Prostate gland (tissue), 2 donors: Measurements from ENCODE around the gene SLC52A3. TPM values are rescaled to one million over a fixed set of nuclear protein-coding genes. Genes with fewer than 3 reads are reported as not detected.

Experiments
- DNase-seq: peaks from one replicate; pipeline ENCODE4 v3.0.0-alpha.2; 2019; ENCODE audit warnings: low spot score
- H3K27ac ChIP-seq, 2 donors: fragments of 200-600 bp; sonication (generic); 2 replicates each; pipeline ENCODE4 v1.5.1; 2017 to 2019
- H3K27me3 ChIP-seq: fragments of 200-600 bp; sonication (generic); replicated peaks from 2 replicates; pipeline ENCODE4 v1.5.1; 2019; ENCODE audit not compliant: insufficient read depth
- H3K36me3 ChIP-seq, 2 donors: fragments of 200-600 bp; sonication (generic); 1 replicate in 1 of 2; 2 replicates in 1 of 2; pipeline versions ENCODE4 v1.5.1 to v1.8.1; 2017 to 2019
- H3K4me1 ChIP-seq: fragments of 200-600 bp; sonication (generic); replicated peaks from 2 replicates; pipeline ENCODE4 v1.5.1; 2019
- H3K4me3 ChIP-seq, 2 donors: fragments of 200-600 bp; sonication (generic); 2 replicates each; pipeline ENCODE4 v1.5.1; 2017 to 2019
- H3K9me3 ChIP-seq: fragments of 200-600 bp; sonication (generic); 2 replicates; pipeline ENCODE4 v1.5.1; 2017
- POLR2A ChIP-seq: fragments of 450-650 bp; IDR thresholded peaks from one replicate; pipeline ENCODE4 v1.6.1; 2016; ENCODE audit warnings: antibody characterized with exemption, mild to moderate bottlenecking
- POLR2AphosphoS5 ChIP-seq: sonication (generic); formaldehyde crosslinking; IDR thresholded peaks from one replicate; pipeline ENCODE4 v1.6.1; 2017; ENCODE audit warnings: antibody characterized with exemption
- WGBS: methylation state at CpG from one replicate; pipeline ENCODE4 v1.1.5; 2018; 5-methylcytosine and 5-hydroxymethylcytosine counted together
- intact Hi-C: fragments of 100-400 bp; cut with DNase I; formaldehyde crosslinking; loops from one replicate; pipeline ENCODE4 v1.14.2; 2022
- total RNA-seq, 2 donors: library from RNA; depleted of rRNA; stranded (reverse); fragments of >200 nt; gene quantifications; one replicate each; pipeline ENCODE4 v1.1.0, GENCODE V29; 2016
- TF ChIP-seq, protein P1 (sequence below), 4 experiments: fragments of 200-600 bp in 2 of 4; fragments of 450-650 bp in 2 of 4; sonication (generic) in 2 of 4; IDR thresholded peaks; 1 replicate in 3 of 4; 2 replicates in 1 of 4; pipeline ENCODE4 v1.5.1; 2016 to 2019; ENCODE audit warnings: antibody characterized with exemption in 4 of 4, mild to moderate bottlenecking in 2 of 4, moderate library complexity in 2 of 4

SLC52A3 gene
- total RNA-seq, 2 donors from 2014 or later, result 34.3 to 221 TPM

DNA sequence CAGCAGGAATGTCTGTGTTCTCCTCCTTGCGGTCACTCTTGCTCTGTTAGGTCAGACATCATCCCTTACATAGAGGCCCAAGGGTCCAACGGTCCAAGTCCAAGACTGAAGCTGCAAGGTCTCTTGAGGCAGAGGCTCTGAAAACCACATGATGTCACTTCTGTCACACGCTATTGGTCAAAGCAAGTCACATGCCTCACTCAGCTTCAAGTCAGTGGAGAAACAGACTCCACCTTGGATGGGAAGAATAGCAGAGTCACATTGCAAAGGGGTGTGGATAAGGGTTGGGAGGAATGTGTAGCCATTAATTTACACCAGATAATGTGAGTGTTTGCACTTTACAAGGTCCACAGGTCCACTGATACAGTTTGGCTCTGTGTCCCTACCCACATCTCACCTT lies 17.5 kb downstream of the SLC52A3 start:
- TF ChIP-seq POLR2A (no peak), POLR2AphosphoS5 (no peak)
- TF ChIP-seq, protein P1, sequence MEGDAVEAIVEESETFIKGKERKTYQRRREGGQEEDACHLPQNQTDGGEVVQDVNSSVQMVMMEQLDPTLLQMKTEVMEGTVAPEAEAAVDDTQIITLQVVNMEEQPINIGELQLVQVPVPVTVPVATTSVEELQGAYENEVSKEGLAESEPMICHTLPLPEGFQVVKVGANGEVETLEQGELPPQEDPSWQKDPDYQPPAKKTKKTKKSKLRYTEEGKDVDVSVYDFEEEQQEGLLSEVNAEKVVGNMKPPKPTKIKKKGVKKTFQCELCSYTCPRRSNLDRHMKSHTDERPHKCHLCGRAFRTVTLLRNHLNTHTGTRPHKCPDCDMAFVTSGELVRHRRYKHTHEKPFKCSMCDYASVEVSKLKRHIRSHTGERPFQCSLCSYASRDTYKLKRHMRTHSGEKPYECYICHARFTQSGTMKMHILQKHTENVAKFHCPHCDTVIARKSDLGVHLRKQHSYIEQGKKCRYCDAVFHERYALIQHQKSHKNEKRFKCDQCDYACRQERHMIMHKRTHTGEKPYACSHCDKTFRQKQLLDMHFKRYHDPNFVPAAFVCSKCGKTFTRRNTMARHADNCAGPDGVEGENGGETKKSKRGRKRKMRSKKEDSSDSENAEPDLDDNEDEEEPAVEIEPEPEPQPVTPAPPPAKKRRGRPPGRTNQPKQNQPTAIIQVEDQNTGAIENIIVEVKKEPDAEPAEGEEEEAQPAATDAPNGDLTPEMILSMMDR (IDR thresholded peaks at IDR 0.05), result no peak
- intact Hi-C loops, result no loop called here
- H3K27ac ChIP-seq, result no peak overlapping the region
- H3K4me3 ChIP-seq, result no peak overlapping the region
- no peaks in the 10 kb centered on the region for H3K27me3 ChIP-seq
- no peaks in the 10 kb centered on the region for H3K4me1 ChIP-seq
- no peak for DNase-seq
- H3K36me3 ChIP-seq, result no peaks in the 10 kb centered on the region
- no peaks in the 10 kb centered on the region for H3K9me3 ChIP-seq
- WGBS, result 95% methylated on average over 3 of the region's 3 CpGs

DNA sequence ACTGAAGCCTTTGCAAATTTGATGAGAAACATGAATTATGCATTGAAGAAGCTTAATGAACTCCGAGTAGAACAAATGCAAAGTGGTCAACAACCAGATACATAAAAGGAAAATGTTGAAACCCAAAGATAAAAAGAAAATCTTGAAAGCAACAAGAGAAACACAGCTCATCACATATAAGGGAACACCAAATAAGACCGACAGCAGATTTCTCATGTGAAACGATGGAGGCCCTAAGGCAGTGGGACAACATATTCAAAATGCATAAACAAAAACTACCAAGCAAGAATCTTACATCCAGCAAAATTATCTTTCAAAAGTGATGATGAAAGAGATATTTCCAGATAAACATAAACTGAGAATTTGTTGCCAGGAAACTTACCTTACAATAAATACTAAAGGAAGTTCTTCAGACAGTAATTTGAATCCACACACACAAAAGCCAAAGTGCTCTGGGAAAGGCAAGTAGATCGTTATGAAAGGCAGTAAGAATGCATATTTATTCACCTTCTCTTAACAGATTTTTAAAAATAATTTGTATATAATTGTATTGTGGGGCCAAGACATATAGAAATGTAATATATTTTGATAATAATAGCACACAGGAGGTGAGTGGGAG lies 22.5 kb downstream of the SLC52A3 start:
- no peaks in the 10 kb centered on the region for H3K4me1 ChIP-seq
- no peak for DNase-seq
- no peaks in the 10 kb centered on the region for H3K36me3 ChIP-seq
- TF ChIP-seq POLR2AphosphoS5, result no peak
- TF ChIP-seq, protein P1 (IDR thresholded peaks at IDR 0.05), result no peak
- TF ChIP-seq POLR2A, result no peak
- no peak overlapping the region for H3K4me3 ChIP-seq
- no peaks in the 10 kb centered on the region for H3K27me3 ChIP-seq
- H3K9me3 ChIP-seq, result no peaks in the 10 kb centered on the region
- intact Hi-C loops, result no loop called here
- no peak overlapping the region for H3K27ac ChIP-seq
- WGBS, result 84% methylated on average over 4 of the region's 4 CpGs

DNA sequence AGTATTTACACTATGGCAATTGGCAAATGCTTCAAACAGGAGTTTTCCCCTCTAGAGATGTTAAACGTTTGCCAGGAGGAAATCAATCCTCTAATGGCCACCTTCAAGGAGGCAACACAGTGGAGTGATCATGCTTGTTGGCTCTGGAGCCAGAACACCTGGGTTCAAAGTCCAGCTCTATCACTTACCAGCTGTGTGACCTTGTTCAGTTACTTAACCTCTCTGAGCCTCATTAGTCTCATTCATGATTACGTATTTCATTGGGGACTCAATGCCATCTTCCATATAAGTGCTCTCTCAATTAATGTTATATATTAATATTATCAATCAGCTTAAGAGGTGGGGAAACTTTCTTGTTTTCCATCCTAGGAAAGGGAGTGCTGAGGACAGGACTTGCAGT lies 26.1 kb downstream of the SLC52A3 start:
- no peak for DNase-seq
- Histone ChIP-seq H3K4me3 (no peak overlapping the region), H3K36me3 (no peaks in the 10 kb centered on the region), H3K9me3 (no peaks in the 10 kb centered on the region), H3K4me1 (peaks cover 8% of the 10 kb centered on the region), H3K27ac (no peak overlapping the region), H3K27me3 (no peaks in the 10 kb centered on the region)
- 74% methylated on average over 2 of the region's 2 CpGs for WGBS
- TF ChIP-seq, protein P1 (IDR thresholded peaks at IDR 0.05), result no peak
- no peak for TF ChIP-seq POLR2A
- no peak for TF ChIP-seq POLR2AphosphoS5
- intact Hi-C loops, result no loop called here

DNA sequence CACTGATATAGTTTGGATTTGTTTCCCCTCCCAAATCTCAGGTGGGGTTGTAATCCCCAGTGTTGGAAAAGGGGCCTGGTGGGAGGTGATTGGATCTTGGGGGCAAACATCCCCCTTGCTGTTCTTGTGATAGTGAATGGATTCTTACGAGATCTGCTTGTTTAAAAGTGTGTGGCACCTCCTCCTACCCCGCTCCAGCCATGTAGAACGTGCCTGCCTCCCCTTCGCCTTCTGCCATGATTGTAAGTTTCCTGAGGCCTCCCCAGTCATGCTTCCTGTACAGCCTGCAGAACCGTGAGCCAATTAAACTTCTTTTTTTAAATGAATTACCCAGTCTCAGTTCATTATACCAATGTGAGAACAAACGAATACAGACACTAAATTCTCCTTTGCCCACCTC lies 26.7 kb downstream of the SLC52A3 start:
- 82% methylated on average over 6 of the region's 6 CpGs for WGBS
- no peaks in the 10 kb centered on the region for H3K36me3 ChIP-seq
- intact Hi-C loops, result no loop called here
- no peaks in the 10 kb centered on the region for H3K9me3 ChIP-seq
- H3K4me3 ChIP-seq, result no peak overlapping the region
- H3K4me1 ChIP-seq, result peaks cover 8% of the 10 kb centered on the region
- H3K27ac ChIP-seq, result no peak overlapping the region
- no peak for DNase-seq
- H3K27me3 ChIP-seq, result no peaks in the 10 kb centered on the region
- no peak for TF ChIP-seq POLR2A
- TF ChIP-seq, protein P1 (IDR thresholded peaks at IDR 0.05), result no peak
- no peak for TF ChIP-seq POLR2AphosphoS5

DNA sequence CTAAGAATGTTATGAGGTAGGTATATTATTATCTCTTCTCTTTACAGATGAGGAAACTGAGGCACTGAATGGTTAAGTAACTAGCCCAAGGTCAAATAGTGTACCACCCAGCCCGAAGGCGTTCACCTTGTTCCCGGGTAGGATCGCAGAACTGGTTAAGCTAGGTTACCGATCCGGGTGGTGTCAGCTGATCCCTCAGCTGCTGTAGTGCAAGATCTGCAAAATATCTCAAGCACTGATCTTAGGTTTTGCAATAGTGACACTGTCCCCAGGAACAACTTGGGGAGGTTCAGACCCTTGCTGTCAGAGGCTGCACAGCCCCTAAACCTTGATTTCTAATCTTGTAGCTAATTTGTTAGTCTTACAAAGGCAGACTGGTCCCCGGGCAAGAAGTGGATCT lies 28.1 kb downstream of the SLC52A3 start:
- 39% methylated on average over 7 of the region's 7 CpGs for WGBS
- Histone ChIP-seq H3K36me3 (no peaks in the 10 kb centered on the region), H3K27ac (peak overlapping the region in 1 of 2 donors; percentile 50), H3K9me3 (no peaks in the 10 kb centered on the region), H3K27me3 (no peaks in the 10 kb centered on the region), H3K4me3 (no peak overlapping the region), H3K4me1 (peaks cover 8% of the 10 kb centered on the region)
- peak; percentile 71 for DNase-seq
- intact Hi-C loops, result no loop called here
- peak; percentile 80 for TF ChIP-seq POLR2AphosphoS5
- TF ChIP-seq, protein P1 (IDR thresholded peaks at IDR 0.05), result no peak
